ENCODE measurements around the gene NUP160. TPM values are rescaled to one million over a fixed set of nuclear protein-coding genes. Genes with fewer than 3 reads are reported as not detected.
"Not testable (repeated sequence)": the region's sequence is repeated elsewhere in the genome, so short reads cannot be mapped to it uniquely, and the experiment has no call there.

NUP160 gene
- polyA plus RNA-seq, 1 donor from 2014 or later = 45.5 TPM

GRCh38 chr11:47837929-47838328 is 10.2 kb downstream of the NUP160 start:
- Histone ChIP-seq H3K9me2 (ENCODE audit: insufficient read depth, low read length) (no peaks in the 10 kb centered on the region), H3K4me3 (ENCODE audit: low read length) (no peak overlapping the region), H4K20me1 (ENCODE audit: insufficient read depth) (no peaks in the 10 kb centered on the region), H2AFZ (ENCODE audit: low read depth, low read length) (no peak overlapping the region), H3K27me3 (ENCODE audit: insufficient read depth, low read depth, low read length) (no peaks in the 10 kb centered on the region), H3K9ac (ENCODE audit: low read length) (no peak overlapping the region), H3K9me3 (ENCODE audit: low read length) (no peaks in the 10 kb centered on the region), H3F3A (ENCODE audit: insufficient read depth, low read length, poor library complexity, severe bottlenecking) (no peaks in the 10 kb centered on the region), H3K4me2 (ENCODE audit: low read length) (no peak overlapping the region), H3K79me2 (replicated peaks; ENCODE audit: insufficient read depth, low read length) (no peaks in the 10 kb centered on the region), H3K27ac (ENCODE audit: low read length) (no peak overlapping the region), H3K36me3 (ENCODE audit: insufficient read depth, low read length) (no peaks in the 10 kb centered on the region)
- no peak for TF ChIP-seq TAF1 (IDR thresholded peaks at IDR 0.05; ENCODE audit: low read depth)
- TF ChIP-seq RAD21 (conservative IDR thresholded peaks at IDR 0.05) = no peak
- TF ChIP-seq POLR2AphosphoS5 (IDR thresholded peaks at IDR 0.05) = no peak
- TF ChIP-seq CTCF (IDR thresholded peaks at IDR 0.05; ENCODE audit: poor library complexity, severe bottlenecking) = no peak
- TF ChIP-seq MXI1 (conservative IDR thresholded peaks at IDR 0.05; ENCODE audit: poor library complexity, severe bottlenecking) = no peak
- no peak for TF ChIP-seq REST (IDR thresholded peaks at IDR 0.05; ENCODE audit: borderline replicate concordance)
- TF ChIP-seq EZH2 (IDR thresholded peaks at IDR 0.05; ENCODE audit: borderline replicate concordance, insufficient read depth, low read length, poor library complexity, severe bottlenecking) = no peak
- no peak for TF ChIP-seq SMC3 (conservative IDR thresholded peaks at IDR 0.05; ENCODE audit: poor library complexity)
- no peak for TF ChIP-seq EP300 (conservative IDR thresholded peaks at IDR 0.05; ENCODE audit: poor library complexity, severe bottlenecking)

DNA sequence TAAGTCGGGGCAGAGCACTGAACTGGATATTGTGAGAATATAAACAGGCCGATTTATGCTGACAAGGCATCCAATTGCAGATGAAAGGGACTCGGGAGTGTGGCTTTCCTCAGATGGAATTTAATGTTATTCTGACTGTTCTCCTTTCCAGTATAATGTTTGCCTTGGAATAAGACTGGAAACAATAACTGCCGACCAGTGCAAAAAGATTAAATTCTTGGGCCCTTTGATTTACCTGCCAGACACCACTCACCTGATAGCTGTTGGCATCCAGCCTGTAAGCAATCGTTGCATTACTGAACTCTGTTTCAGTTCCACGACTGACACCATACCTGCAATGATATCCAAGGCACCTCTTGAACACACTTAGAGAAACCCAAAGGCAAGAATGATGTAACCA is 10.9 kb downstream of the NUP160 start:
- Histone ChIP-seq H3K9me2 (ENCODE audit: insufficient read depth, low read length) (no peaks in the 10 kb centered on the region), H3K79me2 (replicated peaks; ENCODE audit: insufficient read depth, low read length) (peaks cover 3% of the 10 kb centered on the region), H3K4me2 (ENCODE audit: low read length) (no peak overlapping the region), H3F3A (ENCODE audit: insufficient read depth, low read length, poor library complexity, severe bottlenecking) (no peaks in the 10 kb centered on the region), H3K4me3 (ENCODE audit: low read length) (no peak overlapping the region), H3K9me3 (ENCODE audit: low read length) (no peaks in the 10 kb centered on the region), H3K9ac (ENCODE audit: low read length) (no peak overlapping the region), H3K27ac (ENCODE audit: low read length) (no peak overlapping the region), H4K20me1 (ENCODE audit: insufficient read depth) (no peaks in the 10 kb centered on the region), H3K27me3 (ENCODE audit: insufficient read depth, low read depth, low read length) (no peaks in the 10 kb centered on the region), H3K36me3 (ENCODE audit: insufficient read depth, low read length) (no peaks in the 10 kb centered on the region), H2AFZ (ENCODE audit: low read depth, low read length) (no peak overlapping the region)
- no peak for TF ChIP-seq CTCF (IDR thresholded peaks at IDR 0.05; ENCODE audit: poor library complexity, severe bottlenecking)
- no peak for TF ChIP-seq SMC3 (conservative IDR thresholded peaks at IDR 0.05; ENCODE audit: poor library complexity)
- no peak for TF ChIP-seq EP300 (conservative IDR thresholded peaks at IDR 0.05; ENCODE audit: poor library complexity, severe bottlenecking)
- no peak for TF ChIP-seq POLR2AphosphoS5 (IDR thresholded peaks at IDR 0.05)
- TF ChIP-seq MXI1 (conservative IDR thresholded peaks at IDR 0.05; ENCODE audit: poor library complexity, severe bottlenecking) = no peak
- no peak for TF ChIP-seq TAF1 (IDR thresholded peaks at IDR 0.05; ENCODE audit: low read depth)

DNA sequence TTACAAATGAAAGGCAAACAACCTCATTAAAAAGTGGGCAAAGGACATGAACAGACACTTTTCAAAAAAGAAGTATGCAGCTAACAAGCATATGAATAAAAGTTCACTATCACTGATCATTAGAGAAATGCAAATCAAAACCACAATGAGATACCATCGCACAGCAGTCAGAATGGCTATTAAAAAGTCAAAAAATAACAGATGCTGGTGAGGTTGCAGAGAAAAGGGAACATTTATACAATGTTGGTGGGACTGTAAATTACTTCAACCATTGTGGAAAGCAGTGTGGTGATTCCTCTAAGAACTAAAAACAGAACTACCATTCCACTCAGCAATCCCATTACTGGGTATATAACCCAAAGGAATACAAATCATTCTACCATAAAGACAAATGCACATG is 18.1 kb downstream of the NUP160 start:
- not testable (repeated sequence) for H3K36me3 ChIP-seq (ENCODE audit: insufficient read depth, low read length)

More for the DNA sequence above, 18.1 kb downstream of the NUP160 start:
- H4K20me1 ChIP-seq (ENCODE audit: insufficient read depth); H3K9me3 ChIP-seq (ENCODE audit: low read length); H3K9me2 ChIP-seq (ENCODE audit: insufficient read depth, low read length); H3K27me3 ChIP-seq (ENCODE audit: insufficient read depth, low read depth, low read length); H3K27ac ChIP-seq (ENCODE audit: low read length); H3K4me2 ChIP-seq (ENCODE audit: low read length); H3F3A ChIP-seq (ENCODE audit: insufficient read depth, low read length, poor library complexity, severe bottlenecking); H3K4me3 ChIP-seq (ENCODE audit: low read length); H2AFZ ChIP-seq (ENCODE audit: low read depth, low read length); H3K9ac ChIP-seq (ENCODE audit: low read length): not testable (repeated sequence)
- H3K79me2 ChIP-seq (replicated peaks; ENCODE audit: insufficient read depth, low read length) = peaks cover 43% of the 10 kb centered on the region
